GM19438 (cell line): ENCODE measurements around the gene DNAI2.
"Not testable (repeated sequence)": the region's sequence is repeated elsewhere in the genome, so short reads cannot be mapped to it uniquely, and the experiment has no call there.

Experiments used
- ATAC-seq: cut with Tn5 transposase; IDR thresholded peaks from one replicate; pipeline ENCODE4 v1.9.1; 2021; ENCODE audit warnings: low read depth; ENCODE audit not compliant: unreplicated experiment

DNAI2 gene

DNA sequence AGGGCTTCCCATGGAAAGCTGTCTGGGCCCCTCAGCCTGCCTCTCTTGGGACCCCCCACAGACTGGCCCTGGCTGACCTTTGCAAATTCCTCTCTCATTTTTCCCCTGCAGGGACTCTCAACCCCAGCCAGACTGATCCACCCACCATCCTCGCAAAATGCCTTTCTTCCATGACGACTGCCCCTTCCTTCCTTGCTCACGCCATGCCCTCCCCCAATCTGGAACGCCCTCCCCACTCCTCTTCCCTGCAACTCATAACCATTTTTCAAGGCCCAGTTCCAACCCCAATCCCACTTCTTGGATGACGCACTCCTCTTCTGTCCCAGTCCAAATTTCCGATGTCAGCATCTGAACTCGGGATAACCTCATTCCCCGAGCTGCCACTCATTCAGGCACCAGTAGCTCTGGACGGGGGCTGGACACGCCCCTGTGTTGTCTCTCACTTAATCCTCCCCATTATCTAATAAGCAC is 1.3 kb upstream of the DNAI2 start:
- ATAC-seq, result no peak

DNA sequence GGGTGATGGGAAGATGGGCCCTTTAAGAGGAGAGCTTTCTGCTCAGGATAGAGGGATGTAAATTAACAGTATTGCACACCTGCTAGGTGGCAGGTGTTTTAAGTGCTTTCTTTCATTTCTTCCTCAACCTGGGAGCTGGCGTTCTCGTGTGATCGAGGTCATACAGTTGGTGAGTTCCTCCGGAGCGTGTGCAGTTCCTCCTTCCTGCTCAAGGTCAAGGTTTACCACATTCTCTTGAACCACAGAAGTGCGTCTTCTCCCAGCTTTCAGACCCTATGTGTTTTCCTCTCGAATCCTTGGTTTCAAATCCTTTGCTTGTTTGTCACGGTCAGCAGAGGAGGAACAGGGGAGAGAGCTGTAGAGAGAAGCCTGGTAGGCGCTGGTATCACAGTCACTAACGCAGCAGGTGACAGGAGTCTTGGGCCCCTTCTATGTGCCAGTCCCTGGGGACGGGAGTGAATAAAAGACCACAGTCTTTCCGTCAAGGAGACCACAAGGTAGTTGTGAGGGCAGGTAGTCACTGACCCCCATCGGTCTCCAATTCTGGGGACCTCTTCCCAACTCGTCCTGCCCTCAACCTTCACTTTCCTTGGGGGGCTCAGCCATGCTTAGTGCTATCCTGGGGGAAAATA is 791 bp downstream of the DNAI2 start:
- ATAC-seq, result no peak

DNA sequence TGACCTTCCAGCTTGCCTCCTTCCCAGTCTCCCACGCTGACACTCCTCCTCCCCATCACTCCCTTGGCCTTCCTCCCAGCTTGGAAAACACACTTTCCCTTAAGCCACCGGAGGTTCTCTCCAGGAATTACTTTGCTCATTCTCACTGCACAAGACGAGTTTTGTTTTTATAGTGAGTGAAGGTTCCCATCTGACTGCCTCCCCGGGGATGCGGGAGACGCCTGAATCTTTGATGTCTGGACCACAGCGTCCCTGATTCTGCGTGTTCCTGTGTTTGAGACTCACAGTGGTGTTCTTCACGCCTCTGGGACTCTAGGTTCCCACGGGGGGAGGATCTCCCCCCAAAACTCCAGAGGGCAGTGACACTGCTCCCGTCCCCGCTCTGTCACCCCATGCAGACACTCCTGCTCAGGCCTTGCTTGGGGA is 2.0 kb downstream of the DNAI2 start:
- no peak for ATAC-seq

DNA sequence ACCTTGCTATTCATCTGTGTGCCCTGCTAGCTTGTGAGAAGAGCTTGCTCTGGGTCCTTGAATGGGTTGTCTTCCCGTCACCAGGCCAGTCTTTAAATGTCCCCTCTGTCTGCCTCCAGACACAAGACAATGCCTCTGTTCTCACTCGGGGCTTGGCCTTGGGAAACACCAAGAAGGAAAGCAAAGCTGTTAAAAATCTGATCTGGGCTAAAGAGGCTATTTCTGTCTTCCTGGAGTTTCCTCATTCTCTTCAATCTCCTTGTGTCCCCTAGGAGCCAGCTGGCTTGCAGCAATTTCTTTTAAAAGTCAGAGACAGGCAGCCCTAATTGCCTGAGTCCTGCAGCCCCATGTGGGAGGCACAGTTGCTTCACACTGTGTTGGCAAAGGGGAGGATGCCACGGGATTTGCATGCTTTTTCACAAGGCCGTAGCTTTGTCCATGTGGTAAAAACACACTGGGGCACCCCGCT is 2.5 kb downstream of the DNAI2 start:
- ATAC-seq, result no peak

DNA sequence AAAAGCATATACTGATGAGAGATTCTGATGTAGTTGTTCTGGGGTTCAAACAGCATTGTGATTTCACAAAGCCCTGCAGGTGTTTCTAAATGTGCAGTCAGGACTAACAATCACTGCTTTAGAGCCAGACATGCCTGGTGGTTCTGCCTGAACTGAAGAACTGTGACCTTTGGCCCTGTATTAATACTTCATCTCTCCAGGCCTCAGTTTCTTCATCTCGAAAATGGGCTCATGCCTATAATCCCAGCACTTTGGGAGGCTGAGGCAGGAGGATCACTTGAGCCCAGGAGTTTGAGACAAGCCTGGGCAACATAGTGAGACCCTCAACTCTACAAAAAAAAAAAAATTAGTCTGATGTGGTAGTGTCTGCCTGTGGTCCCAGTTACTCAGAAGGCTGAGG is 3.9 kb downstream of the DNAI2 start:
- no peak for ATAC-seq

DNA sequence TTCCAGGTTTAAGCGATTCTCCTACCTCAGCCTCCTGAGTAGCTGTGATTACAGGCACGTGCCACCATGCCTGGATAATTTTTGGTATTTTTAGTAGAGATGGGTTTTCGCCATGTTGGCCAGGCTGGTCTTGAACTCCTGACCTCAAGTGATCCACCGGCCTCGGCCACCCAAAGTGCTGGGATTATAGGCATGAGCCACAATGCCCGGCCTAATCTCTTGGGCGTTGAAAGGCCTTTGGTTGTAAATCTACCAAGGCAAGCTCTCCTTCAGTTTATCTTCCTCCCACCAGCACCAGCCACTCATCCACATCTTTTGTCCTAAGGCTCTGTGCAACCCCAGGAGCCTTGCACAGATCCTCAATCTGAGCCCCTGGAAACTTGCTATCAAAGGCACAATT is 5.6 kb downstream of the DNAI2 start:
- ATAC-seq, result not testable (repeated sequence)

DNA sequence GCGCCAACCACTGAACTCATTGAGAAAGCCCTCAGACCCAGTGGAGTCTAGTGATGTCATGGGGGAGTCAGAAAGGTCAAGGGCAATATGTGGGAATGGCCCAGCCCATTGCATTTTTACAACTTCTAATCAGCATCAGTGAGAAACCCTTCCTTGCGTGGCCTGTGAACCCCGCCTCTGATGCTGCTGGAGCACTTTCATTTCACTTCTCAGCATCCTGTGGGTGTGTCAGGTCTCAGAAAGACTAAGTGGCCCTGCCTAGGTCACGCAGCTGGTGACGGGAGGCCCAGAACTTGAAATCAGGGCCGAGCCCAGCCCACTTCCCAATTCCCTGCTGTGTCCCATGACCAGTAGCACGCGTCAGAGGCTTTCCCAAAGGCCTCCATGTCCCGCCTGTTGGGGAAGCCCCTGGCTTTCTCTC is 6.1 kb downstream of the DNAI2 start:
- ATAC-seq, result no peak

DNA sequence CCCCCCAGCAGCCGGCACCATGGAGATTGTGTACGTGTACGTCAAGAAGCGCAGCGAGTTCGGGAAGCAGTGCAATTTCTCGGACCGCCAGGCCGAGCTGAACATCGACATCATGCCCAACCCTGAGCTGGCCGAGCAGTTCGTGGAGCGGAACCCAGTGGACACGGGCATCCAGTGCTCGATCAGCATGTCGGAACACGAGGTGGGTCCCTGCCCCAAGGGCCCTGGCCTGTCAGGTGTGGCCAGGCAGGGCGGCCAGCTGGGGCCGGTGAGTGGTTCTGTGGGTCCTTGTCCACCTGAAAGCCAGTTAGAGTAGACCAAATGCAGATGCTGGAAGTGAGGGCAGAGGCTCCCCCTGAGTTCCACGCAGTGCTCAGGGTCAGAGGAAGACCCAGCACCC is 7.8 kb downstream of the DNAI2 start:
- ATAC-seq, result no peak

DNA sequence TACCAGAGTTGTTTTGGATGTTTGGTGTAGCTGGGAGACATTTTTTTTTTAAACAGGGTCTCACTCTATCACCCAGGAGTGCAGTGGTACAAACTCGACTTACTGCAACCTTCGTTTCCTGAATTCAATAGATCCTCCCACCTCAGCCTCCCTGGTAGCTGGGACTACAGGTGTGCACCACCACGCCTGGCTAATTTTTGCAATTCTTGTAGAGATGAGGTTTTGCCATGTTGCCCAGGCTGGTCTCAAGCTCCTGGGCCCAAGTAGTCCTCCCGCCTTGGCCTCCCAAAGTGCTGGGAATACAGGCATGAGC is 8.2 kb downstream of the DNAI2 start:
- ATAC-seq, result not testable (repeated sequence)

DNA sequence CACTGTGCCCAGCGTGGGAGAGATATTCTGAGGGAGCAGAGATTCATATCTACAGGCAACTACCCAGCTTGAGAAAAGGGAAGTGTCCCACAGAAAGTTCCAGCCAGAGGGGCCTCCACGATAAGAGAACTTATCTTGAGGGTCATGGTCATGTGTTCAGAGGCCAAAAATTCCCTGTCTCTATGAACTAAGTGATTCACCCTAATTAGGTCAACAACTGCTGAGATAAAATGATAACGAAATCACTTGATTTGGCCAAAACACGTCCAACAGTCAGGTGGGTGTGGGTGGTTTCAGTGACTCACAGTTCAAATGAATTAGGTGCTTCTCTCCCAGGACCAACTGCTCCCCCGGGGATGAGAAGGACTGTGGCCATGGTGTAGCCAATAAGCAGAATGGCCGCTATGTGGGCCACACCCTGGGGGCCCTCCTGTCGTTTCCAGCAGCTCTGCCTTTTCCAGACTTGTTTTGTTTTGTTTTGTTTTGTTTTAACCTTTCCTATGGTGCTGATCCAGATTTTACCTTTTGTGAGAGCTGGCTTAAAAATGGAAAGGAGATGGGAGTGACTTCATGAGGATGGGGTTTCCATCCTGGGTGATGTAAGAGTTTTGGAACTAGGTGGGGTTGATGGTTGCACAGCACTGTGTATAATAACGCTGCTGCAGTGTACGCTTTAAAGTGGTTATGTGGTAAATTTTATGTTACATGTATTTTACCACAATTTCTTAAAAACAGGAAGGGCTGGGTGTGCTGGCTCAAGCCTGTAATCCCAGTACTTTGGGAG is 8.7 kb downstream of the DNAI2 start:
- ATAC-seq, result no peak

DNA sequence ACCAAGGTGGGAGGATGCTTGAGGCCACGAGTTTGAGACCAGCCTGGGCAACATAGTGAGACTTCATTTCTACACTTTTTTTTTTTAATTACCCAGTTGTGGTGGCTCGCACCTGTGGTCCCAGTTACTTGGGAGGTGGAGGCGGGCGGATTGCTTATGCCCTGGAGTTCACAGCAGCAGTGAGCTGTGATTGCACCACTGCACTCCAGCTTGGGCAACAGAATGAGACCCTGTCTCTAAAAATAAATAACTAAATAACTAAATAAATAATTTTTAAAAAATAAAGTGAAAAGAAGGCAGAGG is 9.3 kb downstream of the DNAI2 start:
- ATAC-seq, result no peak

DNA sequence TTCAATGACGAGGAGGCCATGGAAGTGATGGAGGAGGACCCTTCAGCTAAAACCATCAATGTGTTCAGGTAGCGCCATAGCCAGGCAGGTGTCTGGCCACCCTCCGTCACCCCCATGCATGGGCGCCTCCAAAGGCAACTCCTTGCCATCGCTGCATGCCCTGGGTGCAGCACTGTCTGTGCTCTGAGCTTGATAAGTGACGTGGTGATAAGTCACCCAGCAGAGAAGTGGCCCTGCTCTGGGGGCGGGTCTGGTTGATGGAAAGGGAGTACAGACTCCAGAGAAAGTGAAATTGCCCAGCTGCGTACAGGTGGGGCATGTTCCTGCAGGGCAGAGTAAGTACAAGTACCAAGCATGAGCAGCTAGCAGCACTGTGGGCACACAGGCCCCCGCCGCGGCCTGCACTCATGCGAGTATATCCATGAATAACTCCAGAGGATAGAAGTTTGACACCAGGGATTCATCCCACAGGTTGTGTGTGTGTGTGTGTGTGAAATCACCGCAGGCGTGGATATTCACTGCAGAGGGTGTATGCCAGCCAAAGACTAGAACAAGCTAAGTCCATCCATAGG is 13.1 kb downstream of the DNAI2 start:
- ATAC-seq, result no peak

DNA sequence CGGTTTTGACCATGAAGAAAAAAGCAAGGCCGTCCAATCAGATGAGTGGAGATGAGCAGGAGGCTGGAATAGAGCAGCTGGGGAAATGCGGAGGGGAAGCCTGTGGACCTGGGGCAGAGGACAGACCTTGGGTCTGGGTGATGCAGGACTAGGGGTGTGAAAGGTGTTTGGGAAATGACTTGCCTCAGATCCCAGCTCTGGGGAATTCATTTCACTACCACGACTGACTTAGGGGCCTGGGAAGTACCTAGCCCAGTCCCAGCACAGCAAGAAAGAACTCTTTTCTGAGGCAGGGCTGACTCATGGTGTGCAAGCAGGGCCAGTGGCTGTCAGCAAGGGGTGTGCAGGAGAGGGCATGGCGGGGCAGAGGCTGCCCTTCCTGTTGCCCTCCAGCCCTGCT is 14.8 kb downstream of the DNAI2 start:
- ATAC-seq, result no peak

DNA sequence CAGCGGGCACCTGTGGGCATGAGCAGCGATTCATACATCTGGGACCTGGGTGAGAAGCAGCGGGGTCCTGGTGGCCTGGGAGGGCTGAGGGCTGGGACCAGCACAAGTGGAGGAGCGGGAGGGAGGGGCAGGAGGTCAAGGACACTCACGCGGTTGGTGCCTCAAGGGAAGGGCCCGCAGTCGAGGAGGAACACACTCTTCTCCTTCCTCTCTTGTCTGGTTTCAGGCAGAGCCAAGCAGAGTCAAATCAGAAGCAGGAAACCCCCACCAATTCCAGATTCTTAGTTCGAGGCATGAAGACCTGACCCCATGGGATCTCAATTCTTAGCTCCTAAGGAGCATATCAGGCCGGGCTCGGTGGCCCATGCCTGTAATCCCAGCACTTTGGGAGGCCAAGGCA is 15.7 kb downstream of the DNAI2 start:
- no peak for ATAC-seq

DNA sequence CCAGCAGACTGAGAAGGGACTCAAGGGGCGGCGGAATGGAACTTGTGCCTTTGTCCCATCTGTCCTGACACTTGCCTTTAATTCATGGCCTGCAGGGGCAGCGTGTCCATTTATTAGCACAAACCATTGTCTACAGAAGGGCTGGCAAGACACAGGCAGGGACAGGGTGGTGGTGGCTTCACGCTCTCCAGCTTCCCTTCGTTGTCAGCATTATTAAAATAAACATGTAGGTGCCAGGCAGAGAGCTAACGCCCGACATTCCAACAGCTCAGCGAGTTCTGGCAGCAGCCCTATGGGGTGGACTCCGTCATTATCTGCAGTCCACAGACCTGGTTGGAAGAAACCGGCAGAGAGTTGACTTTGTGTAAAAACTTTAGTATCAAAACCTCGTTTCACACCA is 16.3 kb downstream of the DNAI2 start:
- no peak for ATAC-seq

DNA sequence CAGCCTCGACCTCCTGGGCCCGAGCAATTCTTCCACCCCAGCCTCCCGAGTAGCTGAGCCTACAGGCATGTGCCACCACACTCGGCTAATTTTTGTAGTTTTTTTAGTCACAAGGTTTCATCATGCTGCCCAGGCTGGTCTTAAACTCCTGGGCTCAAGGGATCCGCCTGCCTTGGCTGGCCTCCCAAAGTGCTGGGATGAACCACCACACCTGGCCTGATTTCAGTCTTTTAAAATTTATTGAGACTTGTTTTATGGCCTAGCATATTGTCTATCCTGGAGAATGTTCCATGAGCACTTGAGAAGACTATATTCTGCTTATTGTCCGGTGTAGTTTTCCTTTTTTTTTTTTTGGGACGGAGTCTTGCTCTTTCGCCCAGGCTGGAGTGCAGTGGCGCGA is 18.5 kb downstream of the DNAI2 start:
- ATAC-seq, result no peak

DNA sequence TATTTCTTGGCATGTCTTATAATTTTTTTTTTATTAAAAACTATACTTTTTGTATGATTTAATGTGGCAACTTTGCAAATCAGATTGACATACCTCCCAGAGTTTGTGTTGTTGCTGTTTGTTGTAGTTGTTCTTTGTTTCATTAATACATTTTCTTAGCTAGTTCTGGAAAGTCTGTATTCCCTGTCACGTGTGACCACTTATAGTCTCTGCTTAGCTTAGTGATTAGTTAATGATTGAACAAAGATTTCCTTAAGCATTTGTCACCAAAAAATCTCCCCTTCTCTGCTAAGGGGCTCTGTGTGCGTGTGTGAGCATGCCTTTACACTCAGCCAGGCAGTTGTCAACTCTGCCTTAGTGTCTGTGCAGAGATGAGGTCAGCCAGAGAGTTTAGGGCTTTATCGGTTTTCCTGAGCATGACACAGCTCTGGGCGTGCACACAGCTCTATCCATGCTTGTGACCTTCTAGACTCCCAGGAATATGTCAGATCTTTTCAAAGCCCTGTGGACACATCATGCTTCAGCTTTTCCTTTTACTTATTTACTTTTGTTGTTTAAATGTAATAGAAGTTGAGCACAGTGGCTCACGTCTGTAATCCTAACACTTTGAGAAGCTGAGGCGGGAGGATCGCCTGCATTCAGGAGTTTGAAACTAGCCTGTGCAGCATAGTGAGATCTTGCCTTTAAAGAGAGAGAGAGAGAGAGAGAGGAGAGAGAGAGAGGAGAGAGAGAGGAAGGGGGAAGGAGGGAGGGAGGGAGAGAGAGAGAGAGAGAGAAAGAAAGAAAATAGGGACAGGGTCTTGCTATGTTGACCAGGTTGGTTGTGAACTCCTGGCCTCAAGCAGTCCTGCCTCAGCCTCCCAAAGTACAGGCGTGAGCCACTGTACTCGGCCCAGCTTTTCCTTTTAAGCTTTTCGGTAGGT is 21.9 kb downstream of the DNAI2 start:
- no peak for ATAC-seq

DNA sequence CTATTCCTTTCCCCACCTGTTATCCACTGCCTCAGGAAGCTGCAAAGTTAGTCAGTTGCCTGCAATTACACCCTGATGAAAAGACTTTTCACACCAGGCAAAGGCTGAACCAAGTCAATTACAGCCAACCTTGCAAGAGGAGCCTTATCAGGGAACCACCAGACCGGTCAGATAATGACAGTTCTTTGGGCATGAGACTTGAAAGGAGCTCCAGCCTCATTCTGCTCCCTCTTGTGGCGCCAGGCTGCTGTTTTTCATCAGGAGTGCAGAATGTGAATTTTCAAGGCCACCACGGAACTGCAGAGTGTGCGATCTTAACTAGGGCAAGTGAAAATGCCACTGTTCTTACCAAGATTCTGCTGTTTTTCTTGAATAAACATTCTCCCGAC is 22.5 kb downstream of the DNAI2 start:
- ATAC-seq, result no peak

DNA sequence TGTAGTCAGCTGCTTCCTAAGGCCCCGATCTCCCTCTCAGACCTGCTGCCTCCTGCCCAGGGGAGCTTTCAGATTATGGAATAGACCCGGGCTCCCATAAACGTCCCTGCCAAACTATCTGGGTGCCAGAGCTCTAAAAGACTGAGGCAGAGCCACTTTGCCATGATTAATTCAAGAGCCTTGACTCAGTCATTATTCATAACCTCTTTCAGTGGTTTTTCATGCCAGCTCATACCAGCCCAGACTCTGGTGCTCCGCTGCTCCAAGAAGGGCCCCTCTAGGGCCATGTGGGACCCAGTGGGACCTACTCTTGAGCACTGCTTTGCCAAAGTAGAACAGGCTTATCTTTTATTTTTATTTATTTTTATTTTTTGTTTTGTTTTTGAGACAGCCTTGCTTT is 23.9 kb downstream of the DNAI2 start:
- ATAC-seq, result no peak

DNA sequence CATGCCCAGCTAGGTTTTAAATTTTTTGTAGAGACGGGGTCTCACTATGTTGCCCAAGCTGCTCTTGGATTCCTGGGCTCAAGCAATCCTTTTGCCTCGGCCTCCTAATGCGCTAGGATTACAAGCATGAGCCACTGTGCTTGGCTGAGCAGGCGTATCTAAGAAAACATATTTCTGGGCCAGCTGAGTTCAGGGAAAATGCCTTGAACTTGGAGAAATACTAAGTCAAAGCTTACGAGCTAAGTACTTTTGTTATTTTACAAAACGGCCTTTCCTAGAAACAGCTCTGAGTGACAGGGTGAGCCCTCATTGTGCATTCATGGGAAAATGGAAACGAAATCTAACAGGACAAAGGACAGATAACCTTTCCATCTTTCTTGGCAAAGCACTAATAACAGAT is 24.7 kb downstream of the DNAI2 start:
- no peak for ATAC-seq
